Keratinocyte (primary cell): Measurements from ENCODE around the gene GALNT9. TPM values are rescaled to one million over a fixed set of nuclear protein-coding genes. Genes with fewer than 3 reads are reported as not detected.

Source experiments
- DNase-seq: peaks from one replicate; pipeline ENCODE4 v3.0.0-alpha.2; 2011; ENCODE audit warnings: low read depth, missing footprints, low spot score
- FAIRE-seq: peaks from 2 replicates; lab custom pipeline; 2011; peaks lifted over from hg19 to GRCh38; lab: Jason Lieb, UNC
- H2AFZ ChIP-seq: 2 replicates; pipeline ENCODE4 v1.6.0; 2012; ENCODE audit warnings: low read length, control low read depth, inconsistent platforms; ENCODE audit not compliant: control insufficient read depth
- H3K27ac ChIP-seq: 2 replicates; pipeline ENCODE4 v1.5.1; 2011; ENCODE audit warnings: low read length; ENCODE audit not compliant: control insufficient read depth, insufficient read depth
- H3K27me3 ChIP-seq: 3 replicates; pipeline ENCODE4 v1.6.0; 2011; ENCODE audit warnings: low read length; ENCODE audit not compliant: control insufficient read depth, insufficient read depth; ENCODE audit errors: extremely low read depth
- H3K36me3 ChIP-seq, 2 experiments: 2 replicates in 1 of 2; 3 replicates in 1 of 2; pipeline ENCODE4 v1.5.1; 2011; ENCODE audit warnings: low read length in 2 of 2, mild to moderate bottlenecking in 1 of 2; ENCODE audit not compliant: control insufficient read depth in 2 of 2, insufficient read depth in 2 of 2; ENCODE audit errors: extremely low read depth in 1 of 2
- H3K4me1 ChIP-seq: 3 replicates; pipeline ENCODE4 v1.5.1; 2011; ENCODE audit warnings: low read length; ENCODE audit not compliant: control insufficient read depth, insufficient read depth; ENCODE audit errors: extremely low read depth
- H3K4me2 ChIP-seq: 3 replicates; pipeline ENCODE4 v1.6.0; 2011; ENCODE audit warnings: low read depth, low read length; ENCODE audit not compliant: control insufficient read depth, insufficient read depth; ENCODE audit errors: extremely low read depth
- H3K4me3 ChIP-seq, 3 experiments: fragments of 200-600 bp in 1 of 3; sonication (generic) in 1 of 3; 2 replicates in 2 of 3; 3 replicates in 1 of 3; pipeline ENCODE4 v1.5.1; 2011 to 2016; ENCODE audit warnings: low read length in 3 of 3, mild to moderate bottlenecking in 3 of 3, control low read depth in 2 of 3, inconsistent platforms in 1 of 3, low read depth in 1 of 3, mixed read lengths in 1 of 3, mixed run types in 1 of 3, moderate library complexity in 1 of 3; ENCODE audit not compliant: control insufficient read depth in 2 of 3, insufficient read depth in 2 of 3; ENCODE audit errors: extremely low read depth in 1 of 3
- H3K79me2 ChIP-seq: 2 replicates; pipeline ENCODE4 v1.6.0; 2012; ENCODE audit warnings: low read length; ENCODE audit not compliant: control insufficient read depth, insufficient read depth
- H3K9ac ChIP-seq: 3 replicates; pipeline ENCODE4 v1.6.0; 2011; ENCODE audit warnings: low read length; ENCODE audit not compliant: control insufficient read depth, insufficient read depth; ENCODE audit errors: extremely low read depth
- H3K9me1 ChIP-seq: 3 replicates; pipeline ENCODE4 v1.6.0; 2011; ENCODE audit warnings: low read length; ENCODE audit not compliant: control insufficient read depth, insufficient read depth; ENCODE audit errors: extremely low read depth
- H3K9me3 ChIP-seq: 2 replicates; pipeline ENCODE4 v1.5.1; 2012; ENCODE audit warnings: low read depth, low read length; ENCODE audit not compliant: control insufficient read depth
- H4K20me1 ChIP-seq: 3 replicates; pipeline ENCODE4 v1.6.0; 2011; ENCODE audit warnings: low read length; ENCODE audit not compliant: control insufficient read depth, insufficient read depth; ENCODE audit errors: extremely low read depth
- EZH2 ChIP-seq: IDR thresholded peaks from one replicate; pipeline ENCODE4 v1.6.1; 2012; ENCODE audit warnings: inconsistent platforms, mild to moderate bottlenecking, low read length, moderate library complexity
- dilution Hi-C: fragments of 300-500 bp; cut with MboI; formaldehyde crosslinking; loops from one replicate; pipeline ENCODE4 v1.7.0; 2020; ENCODE audit warnings: low sequenced_read_pairs; ENCODE audit not compliant: extremely low pct_ligation_motif_present
- polyA plus RNA-seq, 5 experiments: library from polyadenylated mRNA; depleted of rRNA in 3 of 5; stranded (reverse) in 3 of 5; stranded (forward) in 1 of 5; unstranded in 1 of 5; fragments of >200 nt; gene quantifications; 1 replicate in 1 of 5; 2 replicates in 3 of 5; 3 replicates in 1 of 5; pipeline versions ENCODE4 v1.2.1 to v1.2.3, GENCODE V29; 2011 to 2012; ENCODE audit warnings: missing spikeins in 2 of 5, low read depth in 1 of 5, low replicate concordance in 1 of 5
- TF ChIP-seq, protein P1 (sequence below), 3 experiments: IDR thresholded peaks in 1 of 3; conservative IDR thresholded peaks in 1 of 3; optimal IDR thresholded peaks in 1 of 3; 2 replicates in 2 of 3; 3 replicates in 1 of 3; pipeline versions ENCODE3 to v1.5.1; 2011; ENCODE audit warnings: low read length in 3 of 3, mild to moderate bottlenecking in 3 of 3, moderate library complexity in 2 of 3, control low read depth in 1 of 3, inconsistent platforms in 1 of 3; ENCODE audit not compliant: insufficient read depth in 2 of 3; ENCODE audit errors: extremely low read depth in 1 of 3

The GALNT9 gene
- polyA plus RNA-seq, 1 donor (not counting 4 experiments of a cell fraction or from before 2014, with no cell fraction given): not detected

DNA sequence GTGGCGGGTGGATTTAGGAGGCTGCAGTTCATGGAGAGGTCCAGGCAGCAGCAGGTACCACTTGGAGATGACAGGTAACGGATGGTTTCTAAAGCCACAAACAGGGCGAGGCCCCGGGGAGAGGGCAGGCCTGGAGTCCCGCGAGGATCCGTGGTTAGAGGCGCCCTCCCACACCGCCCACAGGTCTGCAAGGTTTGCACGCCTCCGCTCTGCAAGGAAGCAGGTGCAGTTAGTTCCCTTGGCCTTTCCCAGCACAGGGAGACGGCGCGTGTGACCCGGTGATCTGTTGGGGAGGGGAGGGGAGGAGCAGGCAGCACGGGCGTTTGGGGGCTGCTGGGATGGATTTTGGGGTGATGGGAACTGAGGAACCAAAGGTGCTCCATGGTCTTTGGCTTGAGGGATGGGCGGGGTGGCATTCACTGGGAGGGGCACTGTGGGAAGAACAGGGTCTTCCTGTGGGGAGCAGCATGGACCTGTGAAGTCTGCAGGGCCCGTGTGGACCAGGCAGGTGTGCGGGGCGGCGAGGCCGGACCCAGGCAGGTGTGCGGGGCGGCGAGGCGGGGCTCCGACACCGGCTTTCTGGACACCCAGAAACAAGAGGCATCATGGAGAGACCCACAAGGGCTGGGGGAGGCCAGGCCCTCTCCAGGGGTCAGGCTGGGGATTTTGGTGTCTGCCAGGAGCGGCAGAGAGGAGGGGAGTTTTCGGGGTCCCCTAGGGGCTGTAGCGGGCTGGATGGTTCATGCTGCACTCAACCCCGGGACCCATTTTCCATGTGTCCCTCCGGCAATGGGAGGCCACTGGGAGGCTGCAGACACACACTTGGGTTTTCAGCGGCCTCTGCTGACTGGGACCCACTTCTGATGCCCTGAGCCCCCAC lies 156.0 kb downstream of the GALNT9 start:
- Histone ChIP-seq H3K9me3 (no peaks in the 10 kb centered on the region), H4K20me1 (peaks cover 2% of the 10 kb centered on the region), H3K9me1 (no peaks in the 10 kb centered on the region), H3K9ac (no peak overlapping the region), H3K4me3 (no peak overlapping the region), H3K79me2 (no peaks in the 10 kb centered on the region), H3K4me1 (no peaks in the 10 kb centered on the region), H2AFZ (no peak overlapping the region), H3K27me3 (peaks cover 36% of the 10 kb centered on the region), H3K27ac (no peak overlapping the region), H3K4me2 (no peak overlapping the region), H3K36me3 (no peaks in the 10 kb centered on the region)
- TF ChIP-seq, protein P1, sequence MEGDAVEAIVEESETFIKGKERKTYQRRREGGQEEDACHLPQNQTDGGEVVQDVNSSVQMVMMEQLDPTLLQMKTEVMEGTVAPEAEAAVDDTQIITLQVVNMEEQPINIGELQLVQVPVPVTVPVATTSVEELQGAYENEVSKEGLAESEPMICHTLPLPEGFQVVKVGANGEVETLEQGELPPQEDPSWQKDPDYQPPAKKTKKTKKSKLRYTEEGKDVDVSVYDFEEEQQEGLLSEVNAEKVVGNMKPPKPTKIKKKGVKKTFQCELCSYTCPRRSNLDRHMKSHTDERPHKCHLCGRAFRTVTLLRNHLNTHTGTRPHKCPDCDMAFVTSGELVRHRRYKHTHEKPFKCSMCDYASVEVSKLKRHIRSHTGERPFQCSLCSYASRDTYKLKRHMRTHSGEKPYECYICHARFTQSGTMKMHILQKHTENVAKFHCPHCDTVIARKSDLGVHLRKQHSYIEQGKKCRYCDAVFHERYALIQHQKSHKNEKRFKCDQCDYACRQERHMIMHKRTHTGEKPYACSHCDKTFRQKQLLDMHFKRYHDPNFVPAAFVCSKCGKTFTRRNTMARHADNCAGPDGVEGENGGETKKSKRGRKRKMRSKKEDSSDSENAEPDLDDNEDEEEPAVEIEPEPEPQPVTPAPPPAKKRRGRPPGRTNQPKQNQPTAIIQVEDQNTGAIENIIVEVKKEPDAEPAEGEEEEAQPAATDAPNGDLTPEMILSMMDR (optimal IDR thresholded peaks at IDR 0.05 in 1 of 3, IDR thresholded peaks at IDR 0.05 in 1 of 3, conservative IDR thresholded peaks at IDR 0.05 in 1 of 3; ENCODE audit: extremely low read depth in 1 of 3, insufficient read depth in 2 of 3, low read length in 3 of 3): no peak
- no peak for TF ChIP-seq EZH2
- dilution Hi-C loops: no loop called here
- DNase-seq: no peak
- FAIRE-seq: no peak

DNA sequence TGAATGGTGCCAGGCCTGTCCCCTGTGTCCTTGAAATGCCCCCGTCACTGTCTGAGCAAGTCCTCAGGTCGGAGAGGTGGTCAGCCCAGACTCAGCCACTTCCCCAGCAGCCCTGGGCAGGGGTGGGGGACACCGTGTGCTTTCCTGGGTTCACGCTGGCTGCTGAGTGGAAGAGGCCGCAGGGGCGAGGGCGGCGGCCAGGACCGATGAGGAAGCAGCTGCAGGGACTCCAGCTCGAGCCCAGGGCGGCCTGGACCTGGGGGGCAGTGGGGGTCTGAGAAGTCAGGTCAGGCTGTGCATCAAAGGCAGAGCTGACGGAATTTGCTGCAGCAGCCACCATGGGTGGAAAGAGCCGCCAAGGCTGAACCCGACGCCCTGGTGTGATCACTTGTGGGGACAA lies 156.8 kb downstream of the GALNT9 start:
- no peak overlapping the region for H3K27ac ChIP-seq
- FAIRE-seq (no peak), DNase-seq (no peak)
- H3K27me3 ChIP-seq: peaks cover 36% of the 10 kb centered on the region
- no peak overlapping the region for H2AFZ ChIP-seq
- no peaks in the 10 kb centered on the region for H3K4me1 ChIP-seq
- no peak overlapping the region for H3K9ac ChIP-seq
- TF ChIP-seq EZH2: no peak
- TF ChIP-seq, protein P1 (optimal IDR thresholded peaks at IDR 0.05 in 1 of 3, IDR thresholded peaks at IDR 0.05 in 1 of 3, conservative IDR thresholded peaks at IDR 0.05 in 1 of 3; ENCODE audit: extremely low read depth in 1 of 3, insufficient read depth in 2 of 3, low read length in 3 of 3): no peak
- no peak overlapping the region for H3K4me2 ChIP-seq
- peaks cover 2% of the 10 kb centered on the region for H4K20me1 ChIP-seq
- no peaks in the 10 kb centered on the region for H3K9me1 ChIP-seq
- no peak overlapping the region for H3K4me3 ChIP-seq
- no peaks in the 10 kb centered on the region for H3K36me3 ChIP-seq
- dilution Hi-C loops: no loop called here
- H3K9me3 ChIP-seq: no peaks in the 10 kb centered on the region
- H3K79me2 ChIP-seq: no peaks in the 10 kb centered on the region
